OCI-LY7 (cell line): Measurements from ENCODE around the gene KRT73.

Experiments
- CTCF ChIP-seq: fragments of 200-600 bp; sonication (generic); conservative IDR thresholded peaks from 2 replicates; pipeline ENCODE4 v1.5.1; 2014; ENCODE audit warnings: mild to moderate bottlenecking, antibody characterized with exemption, low read length, moderate library complexity, mixed read lengths
- EZH2phosphoT487 ChIP-seq: fragments of 200-600 bp; sonication (generic); IDR thresholded peaks from 2 replicates; pipeline ENCODE4 v1.6.1; 2018; ENCODE audit warnings: low read depth, borderline replicate concordance, mild to moderate bottlenecking, mixed run types, antibody characterized with exemption, low read length, moderate library complexity, mixed read lengths

- TF ChIP-seq CTCF (no peak), EZH2phosphoT487 (no peak)
Observed at GRCh38 chr12:52601671-52602070, 16.7 kb downstream of the KRT73 start.
